Neural cell (in vitro differentiated cells): ENCODE measurements around the gene PIK3C2G.

ENCODE experiments used
- CTCF ChIP-seq: fragments of 450-650 bp; IDR thresholded peaks from 2 replicates; pipeline ENCODE4 v1.5.1; 2014; ENCODE audit warnings: antibody characterized with exemption, mild to moderate bottlenecking, moderate library complexity; ENCODE audit not compliant: poor library complexity, severe bottlenecking
- EZH2 ChIP-seq: fragments of 200-600, 300-800 bp; shearing (Covaris generic), sonication (generic); IDR thresholded peaks from 2 replicates; pipeline ENCODE4 v1.6.1; 2014; ENCODE audit warnings: antibody characterized with exemption, low read length, borderline replicate concordance, mild to moderate bottlenecking; ENCODE audit not compliant: insufficient read depth, poor library complexity, severe bottlenecking
- POLR2AphosphoS5 ChIP-seq: IDR thresholded peaks from 2 replicates; pipeline ENCODE4 v1.6.1; 2012
- RAD21 ChIP-seq: fragments of 450-650 bp; conservative IDR thresholded peaks from 2 replicates; pipeline ENCODE4 v1.6.1; 2014; ENCODE audit warnings: antibody characterized with exemption, mild to moderate bottlenecking, moderate library complexity
- REST ChIP-seq: IDR thresholded peaks from 2 replicates; pipeline ENCODE4 v1.6.1; 2012; ENCODE audit warnings: borderline replicate concordance
- TAF1 ChIP-seq: IDR thresholded peaks from 2 replicates; pipeline ENCODE4 v1.6.1; 2012; ENCODE audit warnings: low read depth

- TF ChIP-seq TAF1, result no peak
- no peak for TF ChIP-seq EZH2
- no peak for TF ChIP-seq CTCF
- TF ChIP-seq RAD21, result no peak
- no peak for TF ChIP-seq POLR2AphosphoS5
- TF ChIP-seq REST, result no peak
Measured at GRCh38 chr12:18339633-18340032, 78.3 kb downstream of the PIK3C2G start.
